GM19455 (cell line): ENCODE measurements around the gene FABP3.

Source experiments
- ATAC-seq: cut with Tn5 transposase; IDR thresholded peaks from one replicate; pipeline ENCODE4 v1.9.1; 2021; ENCODE audit not compliant: unreplicated experiment

FABP3 gene

GRCh38 chr1:31324992-31325391 lies 47.9 kb downstream of the FABP3 start:
- no peak for ATAC-seq

- ATAC-seq = no peak
Measured at GRCh38 chr1:31324093-31324492, 48.8 kb downstream of the FABP3 start.

GRCh38 chr1:31318146-31318545 lies 54.7 kb downstream of the FABP3 start:
- ATAC-seq = no peak

- no peak for ATAC-seq
Measured at GRCh38 chr1:31315902-31316301, 57.0 kb downstream of the FABP3 start.
